Subcutaneous abdominal adipose tissue (tissue), 5 donors: ENCODE data around the gene CES5A.

Source experiments
- H3K27ac ChIP-seq: one replicate; pipeline ENCODE4 v1.7.0; 2013; ENCODE audit warnings: low read depth, mild to moderate bottlenecking, inconsistent platforms, low read length, moderate library complexity
- H3K27me3 ChIP-seq, 5 donors: one replicate each; pipeline ENCODE4 v1.7.0; 2013; ENCODE audit warnings: low read length in 5 of 5, inconsistent platforms in 1 of 5; ENCODE audit not compliant: control insufficient read depth in 5 of 5, insufficient read depth in 4 of 5
- H3K36me3 ChIP-seq, 5 donors: one replicate each; pipeline ENCODE4 v1.7.0; 2013; ENCODE audit warnings: low read length in 5 of 5; ENCODE audit not compliant: control insufficient read depth in 5 of 5, insufficient read depth in 5 of 5
- H3K4me1 ChIP-seq, 5 donors: one replicate each; pipeline ENCODE4 v1.7.0; 2013; ENCODE audit warnings: low read length in 5 of 5, mild to moderate bottlenecking in 3 of 5, moderate library complexity in 1 of 5; ENCODE audit not compliant: control insufficient read depth in 5 of 5, insufficient read depth in 5 of 5
- H3K4me3 ChIP-seq, 5 donors: one replicate each; pipeline ENCODE4 v1.7.0; 2013; ENCODE audit warnings: low read length in 5 of 5, low read depth in 1 of 5
- H3K9ac ChIP-seq, 5 donors: one replicate each; pipeline ENCODE4 v1.7.0; 2013; ENCODE audit warnings: low read length in 5 of 5, mild to moderate bottlenecking in 4 of 5, moderate library complexity in 3 of 5
- H3K9me3 ChIP-seq, 5 donors: one replicate each; pipeline ENCODE4 v1.7.0; 2013; ENCODE audit warnings: low read length in 5 of 5; ENCODE audit not compliant: control insufficient read depth in 5 of 5
- donor health status: healthy.
- donor health status: healthy.
- donor health status: healthy.
- donor health status: healthy.
- donor health status: healthy.

Gene CES5A

DNA sequence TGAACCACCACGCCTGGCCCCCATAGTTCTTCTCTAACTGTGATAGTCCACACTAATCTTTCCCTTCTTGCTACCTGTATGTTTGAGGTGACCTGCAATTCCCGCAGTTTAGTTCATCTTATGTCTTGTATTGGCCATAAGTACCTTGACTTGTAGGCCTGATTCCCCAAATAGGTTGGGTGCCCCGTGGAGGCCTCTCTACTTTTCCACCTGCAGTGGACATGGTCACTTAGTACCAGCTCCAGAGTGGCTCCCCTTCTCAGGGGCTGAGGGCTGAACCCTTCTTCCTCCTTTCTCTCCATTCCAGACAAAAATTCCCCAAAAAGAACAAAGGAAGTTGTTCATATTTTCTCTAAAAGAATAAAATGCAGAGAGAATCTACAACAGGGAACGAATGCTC, 33.5 kb upstream of the CES5A start:
- Histone ChIP-seq H3K9me3 (peaks cover 6 to 19% (median 16%) of the 10 kb centered on the region in 5 donors), H3K4me1 (peaks cover 0 to 2% (median 0%) of the 10 kb centered on the region in 5 donors), H3K27ac (no peak overlapping the region), H3K4me3 (no peak overlapping the region), H3K36me3 (no peaks in the 10 kb centered on the region), H3K27me3 (peaks cover 0 to 7% (median 2%) of the 10 kb centered on the region in 5 donors), H3K9ac (no peak overlapping the region)

DNA sequence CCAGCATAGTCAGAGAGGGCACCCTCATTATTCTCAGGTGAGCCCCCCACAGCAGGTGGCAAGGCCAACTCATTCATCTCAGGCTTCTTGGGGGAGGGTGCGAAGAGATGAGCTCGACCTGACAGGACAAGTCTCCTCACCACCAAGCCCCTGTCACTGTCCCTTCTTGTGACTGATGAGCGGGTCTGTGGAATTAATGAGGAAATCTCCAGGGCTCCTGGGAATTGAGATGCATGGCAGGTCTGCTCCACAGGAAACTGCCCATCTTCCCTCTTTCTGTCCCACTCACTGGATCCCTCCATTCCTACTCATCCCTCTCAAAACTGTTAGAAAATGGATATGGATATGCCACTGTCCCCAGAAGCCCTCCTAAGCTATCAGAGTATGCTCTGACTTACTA, 32.5 kb upstream of the CES5A start:
- peaks cover 0 to 2% (median 0%) of the 10 kb centered on the region in 5 donors for H3K4me1 ChIP-seq
- no peak overlapping the region for H3K9ac ChIP-seq
- H3K36me3 ChIP-seq: no peaks in the 10 kb centered on the region
- H3K27me3 ChIP-seq: peaks cover 0 to 7% (median 2%) of the 10 kb centered on the region in 5 donors
- no peak overlapping the region for H3K4me3 ChIP-seq
- peaks cover 9 to 28% (median 22%) of the 10 kb centered on the region in 5 donors for H3K9me3 ChIP-seq
- H3K27ac ChIP-seq: no peak overlapping the region

DNA sequence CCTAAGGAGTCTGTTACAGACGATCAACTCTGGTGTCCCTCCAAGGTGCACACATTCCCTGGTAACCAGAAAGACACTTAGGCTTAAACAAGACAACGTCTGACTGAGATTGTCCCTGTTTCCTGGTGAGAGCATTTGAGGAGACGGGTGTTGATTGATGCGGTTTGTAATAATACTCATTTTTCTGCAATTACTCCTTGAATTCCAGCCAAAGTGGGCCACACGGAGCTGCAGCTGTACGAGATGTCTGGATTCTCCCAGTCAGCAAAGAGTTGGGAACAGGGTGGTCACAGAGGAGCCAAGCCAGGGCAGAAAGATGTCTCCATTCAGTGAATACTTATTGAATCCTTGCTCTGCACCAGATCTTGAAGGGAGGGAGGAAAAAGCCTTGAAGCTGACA, 30.9 kb upstream of the CES5A start:
- peaks cover 0 to 2% (median 0%) of the 10 kb centered on the region in 5 donors for H3K4me1 ChIP-seq
- H3K36me3 ChIP-seq: no peaks in the 10 kb centered on the region
- peaks cover 9 to 29% (median 22%) of the 10 kb centered on the region in 5 donors for H3K9me3 ChIP-seq
- H3K27me3 ChIP-seq: peaks cover 0 to 7% (median 0%) of the 10 kb centered on the region in 5 donors
- H3K9ac ChIP-seq: no peak overlapping the region
- H3K4me3 ChIP-seq: no peak overlapping the region
- no peak overlapping the region for H3K27ac ChIP-seq

DNA sequence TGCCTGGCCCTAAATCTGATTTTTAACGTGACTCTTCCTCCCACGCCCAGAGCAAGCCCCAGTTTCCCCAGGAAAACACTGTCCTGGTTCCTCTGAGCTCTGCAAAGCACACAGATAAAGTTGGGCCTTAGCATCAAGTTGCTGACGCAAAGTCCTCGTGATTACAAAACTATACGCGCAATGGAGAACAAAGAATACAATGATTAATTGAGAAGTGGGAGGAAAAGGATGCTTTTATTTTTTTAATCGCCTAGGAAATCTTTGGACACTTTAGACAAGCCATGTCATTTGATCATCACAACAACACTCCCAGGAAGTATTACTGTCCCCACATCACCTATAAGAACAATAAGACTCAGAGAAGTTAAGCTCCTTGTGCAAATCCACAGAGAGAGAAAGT, 30.5 kb upstream of the CES5A start:
- no peak overlapping the region for H3K9ac ChIP-seq
- H3K4me3 ChIP-seq: no peak overlapping the region
- H3K36me3 ChIP-seq: no peaks in the 10 kb centered on the region
- peaks cover 5 to 24% (median 17%) of the 10 kb centered on the region in 5 donors for H3K9me3 ChIP-seq
- peaks cover 0 to 2% (median 0%) of the 10 kb centered on the region in 5 donors for H3K4me1 ChIP-seq
- peaks cover 0 to 4% (median 0%) of the 10 kb centered on the region in 5 donors for H3K27me3 ChIP-seq
- H3K27ac ChIP-seq: no peak overlapping the region

DNA sequence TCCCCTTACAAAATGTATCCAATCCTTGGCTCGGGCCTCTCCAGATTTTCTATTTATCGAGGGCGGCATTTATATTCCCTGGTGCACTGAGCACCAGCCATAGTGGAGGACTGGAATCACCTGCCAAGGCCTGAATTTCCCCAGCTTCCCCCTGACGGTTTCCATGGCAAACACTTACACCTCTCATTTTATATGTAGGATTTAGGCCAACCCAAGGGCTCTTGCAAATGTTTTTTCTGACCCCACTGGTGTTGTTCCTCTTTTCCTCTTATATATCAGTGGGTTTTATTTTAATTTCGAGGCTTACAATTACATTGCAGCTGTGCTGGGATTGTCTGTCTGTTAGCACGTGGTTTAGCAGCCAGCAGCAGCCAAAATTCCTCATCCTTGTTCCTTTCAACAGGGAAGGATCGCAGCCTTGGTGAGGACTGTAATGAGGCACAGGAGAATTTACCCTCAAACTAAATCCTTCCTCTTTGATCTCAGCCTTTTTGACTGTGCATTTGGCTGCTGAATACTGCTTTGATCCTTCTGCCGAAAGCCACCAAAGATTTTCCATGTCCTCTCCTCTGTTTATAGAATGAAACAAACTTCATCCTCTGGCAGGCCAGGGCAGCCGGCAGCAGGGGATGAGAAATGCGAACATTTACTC, 26.5 kb upstream of the CES5A start:
- no peaks in the 10 kb centered on the region for H3K36me3 ChIP-seq
- no peak overlapping the region for H3K27ac ChIP-seq
- H3K9ac ChIP-seq: no peak overlapping the region
- H3K27me3 ChIP-seq: peaks cover 0 to 2% (median 0%) of the 10 kb centered on the region in 5 donors
- H3K4me1 ChIP-seq: no peaks in the 10 kb centered on the region
- peaks cover 3 to 21% (median 17%) of the 10 kb centered on the region in 5 donors for H3K9me3 ChIP-seq
- no peak overlapping the region for H3K4me3 ChIP-seq

DNA sequence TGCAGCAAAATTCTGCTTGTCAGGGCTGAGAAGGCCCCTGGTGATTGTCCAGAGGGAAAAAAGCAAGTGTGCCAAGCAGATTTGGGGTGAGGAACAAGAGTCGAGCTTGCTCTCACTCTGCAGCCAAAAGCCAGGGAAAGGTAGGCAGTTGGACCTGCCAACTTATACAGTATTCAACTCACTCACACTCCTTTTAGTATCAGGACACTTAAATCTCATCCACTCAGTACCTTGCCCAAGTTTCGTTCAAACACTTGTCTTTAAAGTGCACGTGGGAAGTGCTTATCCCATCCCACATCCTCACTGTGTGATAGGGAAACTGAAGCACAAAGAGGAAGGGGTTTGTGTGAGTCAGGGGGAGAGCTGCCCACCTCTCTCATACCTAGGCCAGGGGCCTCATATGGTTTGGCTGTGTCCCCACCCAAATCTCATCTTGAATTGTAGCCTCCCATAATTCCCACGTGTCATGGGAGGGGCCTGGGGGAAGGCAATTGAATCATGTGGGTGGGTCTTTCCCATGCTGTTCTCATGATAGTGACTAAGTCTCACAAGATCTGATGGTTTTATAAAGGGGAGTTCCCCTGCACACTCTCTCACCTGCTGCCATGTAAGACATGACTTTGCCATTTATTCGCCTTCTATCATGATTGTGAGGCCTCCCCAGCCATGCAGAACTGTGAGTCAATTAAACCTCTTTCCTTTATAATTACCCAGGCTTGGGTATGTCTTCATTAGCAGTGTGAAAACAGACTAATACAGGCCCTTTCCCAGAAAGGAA, 25.6 kb upstream of the CES5A start:
- Histone ChIP-seq H3K27me3 (no peaks in the 10 kb centered on the region), H3K27ac (no peak overlapping the region), H3K4me3 (no peak overlapping the region), H3K36me3 (no peaks in the 10 kb centered on the region), H3K4me1 (no peaks in the 10 kb centered on the region), H3K9ac (no peak overlapping the region), H3K9me3 (peaks cover 3 to 21% (median 20%) of the 10 kb centered on the region in 5 donors)

DNA sequence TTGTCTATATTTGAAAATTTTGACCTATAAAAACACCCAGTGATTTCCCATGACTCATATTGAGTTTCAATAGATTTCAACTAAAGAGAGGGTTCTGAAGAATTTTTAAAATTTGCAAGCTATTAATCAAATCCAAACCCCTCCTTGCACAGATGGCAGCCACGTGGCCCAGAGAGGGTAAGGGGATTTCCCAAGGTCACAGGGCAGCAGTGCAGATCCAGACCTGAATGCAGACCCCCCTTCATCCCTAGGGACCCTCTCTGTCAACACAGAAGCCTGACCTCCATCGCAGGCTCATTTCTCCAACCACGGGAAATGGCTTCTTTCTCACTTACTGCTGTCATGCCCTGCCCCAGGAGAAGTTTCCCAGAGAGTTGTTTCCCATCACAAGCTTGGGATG, 24.7 kb upstream of the CES5A start:
- H3K4me1 ChIP-seq: no peaks in the 10 kb centered on the region
- no peaks in the 10 kb centered on the region for H3K36me3 ChIP-seq
- no peaks in the 10 kb centered on the region for H3K27me3 ChIP-seq
- no peak overlapping the region for H3K4me3 ChIP-seq
- H3K9me3 ChIP-seq: peaks cover 3 to 23% (median 21%) of the 10 kb centered on the region in 5 donors
- no peak overlapping the region for H3K27ac ChIP-seq
- H3K9ac ChIP-seq: no peak overlapping the region

DNA sequence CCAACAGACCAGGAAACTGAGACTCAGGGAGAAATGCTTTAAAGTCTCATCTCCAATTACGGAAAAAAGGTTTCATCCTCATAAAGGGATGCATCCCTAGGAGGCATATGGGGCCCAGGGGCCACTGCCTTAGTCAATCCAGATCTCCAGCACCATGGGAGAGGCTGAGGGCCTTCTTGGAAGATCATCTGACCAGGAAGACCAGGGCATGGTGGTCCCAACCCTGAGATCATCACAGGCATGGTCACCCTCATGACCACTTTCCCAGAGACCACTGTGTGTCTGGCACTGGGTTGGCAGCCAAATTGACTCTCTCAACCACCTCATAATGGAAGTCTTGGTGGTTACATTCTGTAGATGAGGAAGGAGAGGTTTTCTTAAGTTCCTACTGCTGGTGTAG, 23.4 kb upstream of the CES5A start:
- Histone ChIP-seq H3K4me1 (no peaks in the 10 kb centered on the region), H3K27ac (no peak overlapping the region)

DNA sequence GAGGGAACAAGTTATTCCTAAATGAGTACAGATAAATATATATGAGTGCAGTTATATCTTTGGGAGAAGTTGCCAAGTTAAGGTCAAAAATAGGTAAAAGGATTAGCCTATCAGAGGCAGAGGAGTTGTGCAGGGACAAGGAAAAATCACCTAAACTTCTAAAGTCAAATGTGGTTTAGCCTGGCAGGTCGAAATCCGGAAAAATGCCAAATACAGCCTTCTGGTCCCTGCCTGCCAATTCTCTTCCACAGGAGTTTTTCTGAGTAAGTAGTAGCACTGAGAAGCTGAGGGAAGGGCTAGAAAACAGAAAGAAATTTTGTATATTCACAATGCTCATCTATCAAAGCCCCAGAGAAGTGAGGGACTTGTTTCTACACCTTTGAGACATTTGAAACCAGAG, 17.6 kb upstream of the CES5A start:
- Histone ChIP-seq H3K4me1 (no peaks in the 10 kb centered on the region), H3K27ac (no peak overlapping the region), H3K36me3 (no peaks in the 10 kb centered on the region)

More for the DNA sequence above, 23.4 kb upstream of the CES5A start:
- H3K27me3 ChIP-seq: no peaks in the 10 kb centered on the region
- H3K4me3 ChIP-seq: no peak overlapping the region
- H3K9me3 ChIP-seq: peaks cover 3 to 14% (median 10%) of the 10 kb centered on the region in 5 donors
- no peaks in the 10 kb centered on the region for H3K36me3 ChIP-seq
- H3K9ac ChIP-seq: no peak overlapping the region

DNA sequence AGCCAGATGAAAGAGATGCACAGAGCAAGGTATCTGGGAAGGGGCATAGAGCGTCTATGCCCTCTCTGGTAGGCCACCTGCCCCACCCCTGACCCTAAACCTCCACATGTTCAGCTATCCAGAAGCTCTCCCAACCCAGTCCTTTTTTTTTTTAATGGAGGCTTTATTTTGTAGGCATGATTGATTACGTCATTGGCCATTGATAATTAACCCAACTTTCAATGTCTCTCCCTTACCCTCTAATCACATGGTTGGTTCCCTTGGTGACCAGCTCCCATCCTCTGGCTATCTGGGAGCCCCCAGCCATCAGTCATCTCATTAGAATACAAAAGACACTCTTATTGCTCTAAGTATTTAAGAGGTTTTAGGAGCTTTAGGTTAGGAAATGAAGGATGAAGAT, 14.3 kb upstream of the CES5A start:
- no peaks in the 10 kb centered on the region for H3K27me3 ChIP-seq

More for the DNA sequence above, 17.6 kb upstream of the CES5A start:
- H3K9me3 ChIP-seq: peaks cover 7 to 19% (median 13%) of the 10 kb centered on the region in 5 donors
- H3K27me3 ChIP-seq: no peaks in the 10 kb centered on the region
- no peak overlapping the region for H3K4me3 ChIP-seq
- H3K9ac ChIP-seq: no peak overlapping the region

More for the DNA sequence above, 14.3 kb upstream of the CES5A start:
- Histone ChIP-seq H3K9ac (no peak overlapping the region), H3K9me3 (peaks cover 3 to 19% (median 9%) of the 10 kb centered on the region in 5 donors), H3K4me1 (no peaks in the 10 kb centered on the region), H3K36me3 (no peaks in the 10 kb centered on the region), H3K27ac (no peak overlapping the region), H3K4me3 (no peak overlapping the region)
